Transverse colon (tissue), 4 donors: Measurements from ENCODE around the gene RIMBP2. TPM values are rescaled to one million over a fixed set of nuclear protein-coding genes. Genes with fewer than 3 reads are reported as not detected.

Source experiments
- DNase-seq: peaks from one replicate; pipeline ENCODE4 v3.0.0-alpha.2; 2019
- H3K27ac ChIP-seq, 4 donors: fragments of 200-600 bp; sonication (generic); 2 replicates each; pipeline ENCODE4 v1.5.1; 2016 to 2018; ENCODE audit warnings: inconsistent platforms in 4 of 4
- H3K27me3 ChIP-seq: fragments of 200-600 bp; sonication (generic); 2 replicates; pipeline ENCODE4 v1.5.1; 2017; ENCODE audit warnings: inconsistent platforms
- H3K36me3 ChIP-seq, 4 donors: fragments of 200-600 bp; sonication (generic); 2 replicates each; pipeline ENCODE4 v1.5.1; 2017 to 2019; ENCODE audit warnings: inconsistent platforms in 4 of 4
- H3K4me1 ChIP-seq, 4 donors: fragments of 200-600 bp; sonication (generic); 2 replicates each; pipeline ENCODE4 v1.5.1; 2017 to 2020; ENCODE audit warnings: inconsistent platforms in 4 of 4
- H3K4me3 ChIP-seq, 4 donors: fragments of 200-600 bp; sonication (generic); 1 replicate in 1 of 4; 2 replicates in 3 of 4; pipeline versions ENCODE4 v1.5.1 to v1.6.1; 2017 to 2019; ENCODE audit warnings: inconsistent platforms in 4 of 4
- H3K9me3 ChIP-seq, 2 donors: fragments of 200-600 bp; sonication (generic); 2 replicates each; pipeline ENCODE4 v1.5.1; 2017 to 2019; ENCODE audit warnings: inconsistent platforms in 2 of 2
- EP300 ChIP-seq: sonication (generic); formaldehyde crosslinking; IDR thresholded peaks from one replicate; pipeline ENCODE4 v1.6.1; 2017; ENCODE audit warnings: antibody characterized with exemption, low read depth
- POLR2A ChIP-seq: fragments of 450-650 bp; IDR thresholded peaks from one replicate; pipeline ENCODE4 v1.6.1; 2016; ENCODE audit warnings: antibody characterized with exemption, mild to moderate bottlenecking, moderate library complexity
- POLR2AphosphoS5 ChIP-seq, 3 donors: sonication (generic); formaldehyde crosslinking; IDR thresholded peaks; one replicate each; pipeline ENCODE4 v1.6.1; 2016; ENCODE audit warnings: antibody characterized with exemption in 3 of 3
- WGBS, 2 donors: methylation state at CpG; one replicate each; pipeline ENCODE4 v1.1.5; 2018; ENCODE audit warnings: low coverage in 1 of 2; 5-methylcytosine and 5-hydroxymethylcytosine counted together
- in situ Hi-C, 4 donors: fragments of 200-750 bp; cut with MboI; loops; one replicate each; pipeline versions ENCODE4 v1.15.0 to v1.15.1; 2017; ENCODE audit warnings: low sequenced_read_pairs in 3 of 4, low pct_ligation_motif_present in 1 of 4, low pct_unique_long_range_greater_than_20kb in 1 of 4
- intact Hi-C: fragments of 100-400 bp; cut with DNase I; formaldehyde crosslinking; loops from one replicate; pipeline ENCODE4 v1.15.1; 2023; ENCODE audit warnings: low total_unique reads
- total RNA-seq, 4 donors: library from RNA; depleted of rRNA; stranded (reverse); fragments of >200 nt; gene quantifications; one replicate each; pipeline ENCODE4 v1.1.0, GENCODE V29; 2016
- TF ChIP-seq, protein P1 (sequence below), 5 experiments: fragments of 200-600 bp in 3 of 5; fragments of 450-650 bp in 2 of 5; sonication (generic) in 3 of 5; IDR thresholded peaks; 1 replicate in 2 of 5; 2 replicates in 3 of 5; pipeline ENCODE4 v1.5.1; 2016 to 2017; ENCODE audit warnings: antibody characterized with exemption in 5 of 5, inconsistent platforms in 3 of 5, mild to moderate bottlenecking in 2 of 5, moderate library complexity in 1 of 5

Gene RIMBP2
- total RNA-seq, 4 donors from 2014 or later = 2.9 to 17.3 (median 4.3) TPM

DNA sequence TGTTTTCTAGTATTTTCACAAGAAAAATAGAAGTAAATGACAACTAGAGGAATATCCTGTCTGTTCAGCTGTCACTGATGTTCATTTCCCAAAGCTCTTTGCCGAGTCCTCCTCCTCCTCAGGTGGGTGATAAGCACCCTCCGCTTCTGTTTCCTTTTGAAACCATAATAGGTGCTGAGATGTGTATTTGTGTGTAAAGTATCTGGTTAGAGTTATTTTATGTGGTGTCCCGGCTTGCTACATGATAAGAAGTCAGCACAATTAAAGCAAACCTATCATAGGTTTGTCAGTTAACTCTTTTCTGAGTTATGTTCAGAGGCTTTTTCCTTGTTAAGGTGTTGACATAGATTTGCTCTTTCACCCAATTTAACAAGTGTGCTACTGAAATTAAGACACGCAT lies 296.0 kb downstream of the RIMBP2 start:
- intact Hi-C loops = no loop called here
- no peak for DNase-seq
- no peaks in the 10 kb centered on the region for H3K4me1 ChIP-seq
- no peak overlapping the region for H3K4me3 ChIP-seq
- WGBS, 2 donors = 34 to 54% methylated on average over 4 of the region's 4 CpGs
- TF ChIP-seq EP300 = no peak
- no peak for TF ChIP-seq POLR2AphosphoS5 (IDR thresholded peaks at IDR 0.05)
- TF ChIP-seq, protein P1, sequence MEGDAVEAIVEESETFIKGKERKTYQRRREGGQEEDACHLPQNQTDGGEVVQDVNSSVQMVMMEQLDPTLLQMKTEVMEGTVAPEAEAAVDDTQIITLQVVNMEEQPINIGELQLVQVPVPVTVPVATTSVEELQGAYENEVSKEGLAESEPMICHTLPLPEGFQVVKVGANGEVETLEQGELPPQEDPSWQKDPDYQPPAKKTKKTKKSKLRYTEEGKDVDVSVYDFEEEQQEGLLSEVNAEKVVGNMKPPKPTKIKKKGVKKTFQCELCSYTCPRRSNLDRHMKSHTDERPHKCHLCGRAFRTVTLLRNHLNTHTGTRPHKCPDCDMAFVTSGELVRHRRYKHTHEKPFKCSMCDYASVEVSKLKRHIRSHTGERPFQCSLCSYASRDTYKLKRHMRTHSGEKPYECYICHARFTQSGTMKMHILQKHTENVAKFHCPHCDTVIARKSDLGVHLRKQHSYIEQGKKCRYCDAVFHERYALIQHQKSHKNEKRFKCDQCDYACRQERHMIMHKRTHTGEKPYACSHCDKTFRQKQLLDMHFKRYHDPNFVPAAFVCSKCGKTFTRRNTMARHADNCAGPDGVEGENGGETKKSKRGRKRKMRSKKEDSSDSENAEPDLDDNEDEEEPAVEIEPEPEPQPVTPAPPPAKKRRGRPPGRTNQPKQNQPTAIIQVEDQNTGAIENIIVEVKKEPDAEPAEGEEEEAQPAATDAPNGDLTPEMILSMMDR (IDR thresholded peaks at IDR 0.05) = no peak
- TF ChIP-seq POLR2A = no peak
- in situ Hi-C loops = no loop called here
- no peaks in the 10 kb centered on the region for H3K9me3 ChIP-seq
- H3K27me3 ChIP-seq = no peaks in the 10 kb centered on the region
- no peak overlapping the region for H3K27ac ChIP-seq
- H3K36me3 ChIP-seq = no peaks in the 10 kb centered on the region

DNA sequence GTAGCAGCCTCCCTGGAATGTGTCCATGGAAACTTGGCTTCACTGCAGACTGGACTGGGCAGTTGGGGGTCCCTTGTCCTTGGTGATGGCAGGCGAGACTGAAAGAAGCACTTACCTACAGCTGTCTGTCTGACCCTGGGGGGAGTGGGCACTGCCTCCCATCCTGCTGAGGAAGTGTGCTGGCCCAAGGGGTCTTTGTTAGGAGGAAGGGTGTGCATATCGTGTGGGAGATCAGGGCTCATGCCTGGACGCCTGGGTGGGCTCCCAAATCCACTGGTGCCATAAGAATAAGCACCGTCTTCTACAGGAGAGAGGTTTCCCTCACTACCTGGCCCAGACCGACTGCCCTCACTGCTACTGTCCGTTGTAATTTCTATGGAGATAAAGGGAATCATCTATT lies 297.0 kb downstream of the RIMBP2 start:
- H3K4me1 ChIP-seq = no peaks in the 10 kb centered on the region
- no peaks in the 10 kb centered on the region for H3K9me3 ChIP-seq
- DNase-seq = no peak
- in situ Hi-C loops = no loop called here
- TF ChIP-seq EP300 (no peak), POLR2AphosphoS5 (IDR thresholded peaks at IDR 0.05) (no peak), POLR2A (no peak)
- TF ChIP-seq, protein P1 (IDR thresholded peaks at IDR 0.05) = no peak
- 51 to 67% methylated on average over 3 to 6 of the region's 6 CpGs for WGBS, 2 donors
- no peak overlapping the region for H3K4me3 ChIP-seq
- no peaks in the 10 kb centered on the region for H3K27me3 ChIP-seq
- intact Hi-C loops = no loop called here
- H3K36me3 ChIP-seq = no peaks in the 10 kb centered on the region
- H3K27ac ChIP-seq = no peak overlapping the region

GRCh38 chr12:130418251-130418650 lies 297.8 kb downstream of the RIMBP2 start:
- H3K27ac ChIP-seq = no peak overlapping the region
- 65 to 79% methylated on average over 3 of the region's 3 CpGs for WGBS, 2 donors
- H3K9me3 ChIP-seq = no peaks in the 10 kb centered on the region
- in situ Hi-C loops = no loop called here
- no peak for DNase-seq
- TF ChIP-seq POLR2A (no peak), POLR2AphosphoS5 (IDR thresholded peaks at IDR 0.05) (no peak), EP300 (no peak)
- TF ChIP-seq, protein P1 (IDR thresholded peaks at IDR 0.05) = no peak
- H3K4me1 ChIP-seq = no peaks in the 10 kb centered on the region
- H3K4me3 ChIP-seq = no peak overlapping the region
- intact Hi-C loops = no loop called here
- H3K27me3 ChIP-seq = no peaks in the 10 kb centered on the region
- H3K36me3 ChIP-seq = no peaks in the 10 kb centered on the region

DNA sequence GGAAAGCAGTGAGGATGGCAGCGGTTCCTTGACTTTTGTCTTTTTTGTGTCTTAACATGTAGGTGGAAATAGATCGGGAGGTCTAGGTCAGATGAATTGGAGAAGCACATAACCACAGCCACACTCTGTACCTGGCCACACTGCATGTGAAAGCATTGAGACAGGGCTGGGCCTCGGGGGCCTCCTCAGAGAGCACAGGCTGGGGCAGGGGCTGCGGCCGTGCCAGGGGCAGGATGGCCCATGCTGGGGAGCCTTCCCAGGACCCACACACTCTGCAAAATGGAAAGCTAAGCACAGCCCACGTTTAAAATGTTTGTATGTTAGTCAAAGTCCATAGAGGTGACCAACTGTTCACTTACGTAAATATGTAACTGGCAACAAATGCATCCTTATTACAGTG lies 301.7 kb downstream of the RIMBP2 start:
- DNase-seq = no peak
- no peak overlapping the region for H3K27ac ChIP-seq
- WGBS, 2 donors = 77 to 80% methylated on average over 4 to 7 of the region's 7 CpGs
- TF ChIP-seq, protein P1 (IDR thresholded peaks at IDR 0.05) = no peak
- TF ChIP-seq EP300 (no peak), POLR2AphosphoS5 (IDR thresholded peaks at IDR 0.05) (no peak), POLR2A (no peak)
- H3K36me3 ChIP-seq = no peaks in the 10 kb centered on the region
- H3K4me3 ChIP-seq = no peak overlapping the region
- intact Hi-C loops (no loop called here), in situ Hi-C loops (no loop called here)
- H3K9me3 ChIP-seq = no peaks in the 10 kb centered on the region
- H3K4me1 ChIP-seq = no peaks in the 10 kb centered on the region
- no peaks in the 10 kb centered on the region for H3K27me3 ChIP-seq
